Epithelial cell of esophagus (primary cell): ENCODE data around the gene MMP10.

ENCODE experiments used
- DNase-seq: peaks from one replicate; pipeline ENCODE4 v3.0.0; 2010; ENCODE audit warnings: low read depth
- H3K4me3 ChIP-seq: 2 replicates; pipeline ENCODE4 v1.5.1; 2011; ENCODE audit warnings: mild to moderate bottlenecking, low read length, control low read depth
- TF ChIP-seq, protein P1 (sequence below): IDR thresholded peaks from 2 replicates; pipeline ENCODE4 v1.5.1; 2011; ENCODE audit warnings: low read depth, mild to moderate bottlenecking, low read length, control low read depth, inconsistent platforms; ENCODE audit not compliant: insufficient read depth; ENCODE audit errors: missing control alignments

The MMP10 gene

DNA sequence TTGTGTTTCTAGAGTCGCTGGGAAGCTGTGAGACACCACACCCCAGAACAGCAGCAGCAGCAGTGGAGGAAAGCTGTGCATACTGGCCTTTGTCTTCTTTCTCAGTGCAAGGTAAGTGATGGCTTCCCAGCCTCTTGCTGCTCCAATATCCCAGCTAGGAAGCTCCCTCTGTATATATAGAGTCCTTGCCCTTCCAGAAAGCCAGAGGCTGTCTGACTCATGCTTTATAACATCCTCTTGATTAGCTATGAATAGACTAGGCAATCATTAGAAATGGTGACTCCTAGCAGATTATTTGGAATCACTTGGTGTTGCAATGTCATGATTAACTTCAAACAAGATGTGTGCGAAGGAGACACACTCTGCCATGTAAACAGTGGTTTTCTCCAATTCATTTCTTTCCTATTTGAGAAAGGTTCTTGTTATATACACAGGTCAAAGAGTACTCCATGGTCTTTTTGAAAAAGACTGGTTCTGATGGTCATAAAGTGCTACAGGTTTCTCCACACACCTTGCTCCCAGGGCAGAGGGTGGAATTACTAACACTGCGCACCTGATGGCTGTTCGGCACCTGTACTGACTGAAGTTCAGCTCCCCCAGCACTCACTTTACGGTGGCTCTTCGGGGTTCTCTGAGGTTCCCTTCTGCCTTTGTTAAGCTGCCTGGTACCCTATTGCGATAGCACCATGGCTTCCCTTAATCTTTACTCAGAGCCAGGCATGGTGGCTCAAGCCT is 17.8 kb upstream of the MMP10 start, which contains the start of gene MMP1:
Gene MMP1 (minus strand): TSS at position 149 of the 735 bp plus-strand sequence. CDS start 68 bp downstream, at position 81.
- H3K4me3 ChIP-seq = no peak within 1 kb of the TSS
- DNase-seq = peak; percentile 94
- TF ChIP-seq, protein P1, sequence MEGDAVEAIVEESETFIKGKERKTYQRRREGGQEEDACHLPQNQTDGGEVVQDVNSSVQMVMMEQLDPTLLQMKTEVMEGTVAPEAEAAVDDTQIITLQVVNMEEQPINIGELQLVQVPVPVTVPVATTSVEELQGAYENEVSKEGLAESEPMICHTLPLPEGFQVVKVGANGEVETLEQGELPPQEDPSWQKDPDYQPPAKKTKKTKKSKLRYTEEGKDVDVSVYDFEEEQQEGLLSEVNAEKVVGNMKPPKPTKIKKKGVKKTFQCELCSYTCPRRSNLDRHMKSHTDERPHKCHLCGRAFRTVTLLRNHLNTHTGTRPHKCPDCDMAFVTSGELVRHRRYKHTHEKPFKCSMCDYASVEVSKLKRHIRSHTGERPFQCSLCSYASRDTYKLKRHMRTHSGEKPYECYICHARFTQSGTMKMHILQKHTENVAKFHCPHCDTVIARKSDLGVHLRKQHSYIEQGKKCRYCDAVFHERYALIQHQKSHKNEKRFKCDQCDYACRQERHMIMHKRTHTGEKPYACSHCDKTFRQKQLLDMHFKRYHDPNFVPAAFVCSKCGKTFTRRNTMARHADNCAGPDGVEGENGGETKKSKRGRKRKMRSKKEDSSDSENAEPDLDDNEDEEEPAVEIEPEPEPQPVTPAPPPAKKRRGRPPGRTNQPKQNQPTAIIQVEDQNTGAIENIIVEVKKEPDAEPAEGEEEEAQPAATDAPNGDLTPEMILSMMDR = no peak

DNA sequence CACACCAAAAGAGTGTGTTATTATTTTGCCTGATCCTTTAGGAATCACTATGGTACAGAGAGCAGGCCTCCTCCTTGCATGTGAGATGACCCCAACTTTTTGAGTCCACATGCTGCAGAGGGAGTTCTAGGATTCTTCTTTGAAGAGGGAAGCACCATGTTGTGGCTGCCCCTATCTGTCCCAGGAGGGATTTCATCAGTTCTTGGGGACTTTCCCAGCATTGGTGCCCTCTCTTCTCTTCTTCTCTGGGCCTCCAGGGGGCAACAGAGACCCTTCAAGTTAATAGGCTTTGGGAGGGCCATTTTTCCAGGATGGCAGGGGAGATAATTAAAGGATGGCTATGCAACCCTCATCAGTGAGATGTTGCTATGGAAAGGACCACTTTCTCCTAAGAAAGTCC is 14.0 kb upstream of the MMP10 start:
- TF ChIP-seq, protein P1 = no peak
- no peak overlapping the region for H3K4me3 ChIP-seq
- peak; percentile 32 for DNase-seq

DNA sequence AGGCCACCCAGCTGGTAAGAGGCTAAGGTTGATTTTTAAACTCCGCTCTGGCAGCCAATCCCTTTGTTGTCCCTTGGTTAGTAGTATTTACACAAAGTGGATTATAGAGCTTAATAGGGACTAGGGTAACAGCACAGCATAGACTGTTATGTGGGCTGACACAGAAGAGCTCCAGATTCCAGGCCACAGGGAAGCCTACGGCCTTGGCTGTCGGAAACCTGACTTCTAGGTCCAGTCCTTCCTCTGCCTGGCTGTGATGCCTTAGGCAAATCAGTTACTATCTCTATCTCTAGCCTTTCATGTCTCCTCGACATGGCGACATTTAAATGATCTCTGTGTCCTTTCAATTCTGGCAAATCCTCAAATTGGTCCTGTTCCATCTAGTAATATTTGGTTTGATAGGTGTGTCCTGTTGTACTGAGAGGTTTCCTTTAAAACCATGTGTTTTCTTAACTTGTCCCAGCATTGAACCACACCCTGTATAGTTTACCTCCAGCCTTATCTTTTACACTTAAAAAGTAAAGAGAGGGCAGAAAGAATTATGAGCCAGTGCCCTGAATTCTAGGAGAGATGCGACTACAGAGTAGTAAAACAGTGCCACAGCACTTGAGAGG is 13.4 kb upstream of the MMP10 start:
- DNase-seq = no peak
- no peak overlapping the region for H3K4me3 ChIP-seq
- TF ChIP-seq, protein P1 = no peak

DNA sequence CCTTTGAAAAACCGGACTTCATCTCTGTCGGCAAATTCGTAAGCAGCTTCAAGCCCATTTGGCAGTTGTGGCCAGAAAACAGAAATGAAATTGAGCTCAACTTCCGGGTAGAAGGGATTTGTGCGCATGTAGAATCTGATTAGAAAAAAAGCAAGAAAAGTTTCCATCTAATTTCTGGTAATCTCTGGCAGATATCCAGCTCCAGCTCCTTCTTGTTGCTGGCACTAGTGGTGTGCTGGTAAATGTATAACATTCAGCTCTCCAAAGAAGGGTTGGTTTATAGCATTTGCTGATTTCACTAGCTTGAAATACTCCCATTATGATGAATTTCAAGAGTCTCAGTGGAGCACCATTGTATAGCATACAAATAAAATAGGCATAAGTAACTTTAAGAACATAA is 12.2 kb upstream of the MMP10 start:
- H3K4me3 ChIP-seq = no peak overlapping the region
- DNase-seq = no peak
- TF ChIP-seq, protein P1 = no peak

DNA sequence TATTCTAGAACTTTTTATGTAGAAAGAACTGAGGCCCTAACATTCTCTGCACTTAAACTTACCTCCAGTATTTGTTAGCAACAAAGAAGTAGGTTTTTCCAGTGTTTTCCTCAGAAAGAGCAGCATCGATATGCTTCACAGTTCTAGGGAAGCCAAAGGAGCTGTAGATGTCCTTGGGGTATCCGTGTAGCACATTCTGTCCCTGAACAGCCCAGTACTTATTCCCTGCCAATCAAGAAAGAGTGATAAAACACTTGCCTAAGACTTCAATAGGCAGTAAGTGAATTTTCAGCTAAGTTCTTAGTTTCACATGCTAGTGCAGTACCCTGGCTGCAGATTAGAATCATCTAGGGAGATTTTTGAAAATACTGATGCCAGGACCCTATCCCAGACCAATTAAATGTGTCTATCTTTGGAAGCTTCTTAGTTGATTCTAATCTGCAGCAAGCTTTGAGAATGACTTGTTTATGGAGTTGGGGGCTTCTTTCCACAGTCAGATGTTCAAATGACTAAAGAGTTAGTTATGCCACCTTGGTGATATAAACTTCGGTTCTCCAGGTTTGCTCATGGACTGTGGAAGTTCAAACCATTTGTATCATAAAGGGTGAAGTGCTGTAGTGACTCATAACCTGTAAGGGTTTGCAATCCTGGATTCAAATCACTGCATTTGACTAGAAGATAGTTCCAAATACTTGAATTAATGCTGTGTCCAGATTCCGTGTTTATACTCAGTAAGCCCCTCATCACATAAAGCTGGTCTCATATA is 11.0 kb upstream of the MMP10 start:
- TF ChIP-seq, protein P1 = no peak
- no peak overlapping the region for H3K4me3 ChIP-seq
- peak; percentile 46 for DNase-seq

DNA sequence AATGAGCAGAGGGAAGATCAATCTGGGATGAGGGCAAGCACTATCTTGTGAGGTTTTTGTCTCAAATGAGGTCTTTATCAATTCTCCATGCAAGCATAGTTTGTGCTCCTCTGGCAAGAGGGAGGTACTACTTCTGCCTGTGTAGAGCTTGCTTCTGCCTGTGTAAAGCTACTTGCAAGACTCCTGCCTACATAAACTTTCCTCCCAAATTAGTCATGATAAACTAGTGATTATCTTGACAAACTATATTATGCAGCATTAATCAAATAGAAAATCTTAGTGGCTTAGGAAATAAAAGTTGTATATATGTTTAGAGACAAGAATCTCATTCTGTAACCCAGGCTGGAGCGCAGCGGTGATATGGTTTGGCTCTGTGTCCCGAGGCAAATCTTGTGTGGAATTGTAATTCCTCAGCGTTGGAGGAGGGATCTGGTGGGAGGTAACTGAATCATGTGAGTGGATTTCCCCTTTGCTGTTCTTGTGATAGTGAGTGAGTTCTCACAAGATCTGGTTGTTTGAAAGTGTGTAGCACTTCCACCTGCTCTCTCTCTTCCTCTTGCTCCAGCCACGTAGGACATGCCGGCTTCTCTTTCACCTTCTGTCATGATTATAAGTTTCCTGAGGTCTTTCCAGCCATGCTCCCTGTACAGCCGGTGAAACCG is 8.0 kb upstream of the MMP10 start:
- TF ChIP-seq, protein P1 = no peak
- DNase-seq = no peak
- no peak overlapping the region for H3K4me3 ChIP-seq
